HepG2 (cell line): ENCODE measurements around the gene HCN4. TPM values are rescaled to one million over a fixed set of nuclear protein-coding genes. Genes with fewer than 3 reads are reported as not detected.

Experiments used
- ATAC-seq: fragments of 200-7000 bp; cut with Tn5 transposase; 3 replicates; pipeline ENCODE4 v1.9.1; 2020; ENCODE audit warnings: mild to moderate bottlenecking, moderate library complexity
- BruUV-seq: library from RNA; stranded (reverse); fragments of 400-500 nt; replicated peaks from 2 replicates; lab custom pipeline; 2021; lab: Mats Ljungman, UMichigan
- CTCF ChIA-PET: fragments of 300-600 bp; formaldehyde crosslinking; extraction: SDS; loops from one replicate; lab custom pipeline; 2021; ENCODE audit warnings: low total read pairs, inconsistent platforms, low intra/inter-chr PET ratio; lab: Yijun Ruan, JAX
- POLR2A ChIA-PET: fragments of 350-600 bp; sonication (Branson Sonifier 250); formaldehyde crosslinking; loops from one replicate; lab custom pipeline; 2020; ENCODE audit warnings: antibody characterized with exemption, inconsistent platforms; lab: Yijun Ruan, JAX
- DNase-seq: peaks from one replicate; pipeline ENCODE4 v3.0.0-alpha.2; 2015; ENCODE audit warnings: low spot score
- FAIRE-seq: peaks from 3 replicates; lab custom pipeline; 2011; peaks lifted over from hg19 to GRCh38; lab: Jason Lieb, UNC
- H2AFZ ChIP-seq: one replicate; pipeline ENCODE4 v1.6.1; 2011; ENCODE audit warnings: low read length, inconsistent platforms
- H3K27ac ChIP-seq: fragments of 300-600 bp; 3 replicates; pipeline ENCODE4 v1.8.0; 2011; ENCODE audit warnings: mixed run types, mild to moderate bottlenecking, mixed read lengths, low read length, inconsistent platforms; ENCODE audit not compliant: insufficient read depth; ENCODE audit errors: extremely low read length
- H3K27me3 ChIP-seq, 2 experiments: fragments of 200-600 bp in 1 of 2; 2 replicates in 1 of 2; 3 replicates in 1 of 2; pipeline versions ENCODE4 v1.6.0 to v1.8.0; 2011; ENCODE audit warnings: low read length in 2 of 2, mild to moderate bottlenecking in 2 of 2, moderate library complexity in 2 of 2, inconsistent platforms in 1 of 2; ENCODE audit not compliant: insufficient read depth in 2 of 2, control insufficient read depth in 1 of 2
- H3K36me3 ChIP-seq, 2 experiments: fragments of 200-600 bp in 1 of 2; replicated peaks in 1 of 2; 2 replicates in 1 of 2; 3 replicates in 1 of 2; pipeline versions ENCODE4 v1.5.1 to v1.8.0; 2011; ENCODE audit warnings: low read length in 2 of 2, inconsistent platforms in 1 of 2; ENCODE audit not compliant: insufficient read depth in 2 of 2, control insufficient read depth in 1 of 2
- H3K4me1 ChIP-seq: 2 replicates; pipeline ENCODE4 v1.5.1; 2012; ENCODE audit warnings: low read length, inconsistent platforms; ENCODE audit not compliant: insufficient read depth
- H3K4me2 ChIP-seq: 2 replicates; pipeline ENCODE4 v1.6.0; 2011; ENCODE audit warnings: low read depth, low read length, inconsistent platforms
- H3K4me3 ChIP-seq, 3 experiments: fragments of 200-600 bp in 1 of 3; sonication (generic), shearing (Covaris generic) in 1 of 3; replicated peaks in 1 of 3; 2 replicates each; pipeline ENCODE4 v1.5.1; 2011 to 2016; ENCODE audit warnings: low read length in 3 of 3, inconsistent platforms in 2 of 3, low read depth in 2 of 3, mild to moderate bottlenecking in 2 of 3, control low read depth in 1 of 3, mixed read lengths in 1 of 3; ENCODE audit not compliant: insufficient read depth in 1 of 3
- H3K79me2 ChIP-seq: one replicate; pipeline ENCODE4 v1.6.1; 2011; ENCODE audit warnings: low read length, inconsistent platforms; ENCODE audit not compliant: insufficient read depth
- H3K9ac ChIP-seq: 2 replicates; pipeline ENCODE4 v1.6.0; 2011; ENCODE audit warnings: mild to moderate bottlenecking, low read depth, low read length, inconsistent platforms; ENCODE audit not compliant: insufficient read depth
- H3K9me3 ChIP-seq: 2 replicates; pipeline ENCODE4 v1.5.1; 2012; ENCODE audit warnings: mild to moderate bottlenecking, low read length
- H4K20me1 ChIP-seq: 2 replicates; pipeline ENCODE4 v1.6.0; 2011; ENCODE audit warnings: inconsistent platforms, mild to moderate bottlenecking, low read length, moderate library complexity; ENCODE audit not compliant: insufficient read depth
- CCDC6 ChIP-seq: sonication (generic); formaldehyde crosslinking; IDR thresholded peaks from 2 replicates; pipeline ENCODE4 v1.8.1; 2022; ENCODE audit warnings: mild to moderate bottlenecking, missing genetic modification reagents, moderate library complexity
- FOXA1 ChIP-seq, 2 experiments: fragments of 450-650 bp in 1 of 2; sonication (generic) in 1 of 2; formaldehyde crosslinking in 1 of 2; IDR thresholded peaks; 2 replicates each; pipeline versions ENCODE4 v1.4.0 to v1.6.1; 2016 to 2020; ENCODE audit warnings: missing genetic modification reagents in 1 of 2
- FOXC1 ChIP-seq: sonication (generic); formaldehyde crosslinking; IDR thresholded peaks from 2 replicates; pipeline ENCODE4 v1.8.0; 2022; ENCODE audit warnings: mild to moderate bottlenecking, missing genetic modification reagents, borderline replicate concordance
- HOXA5 ChIP-seq: sonication (generic); formaldehyde crosslinking; IDR thresholded peaks from 2 replicates; pipeline ENCODE4 v1.4.0; 2020; ENCODE audit warnings: missing genetic modification reagents
- KDM1A ChIP-seq: IDR thresholded peaks from 2 replicates; pipeline ENCODE4 v1.6.1; 2016; ENCODE audit warnings: missing compliant biosample characterization
- KDM6A ChIP-seq: IDR thresholded peaks from 2 replicates; pipeline ENCODE4 v1.6.1; 2016; ENCODE audit warnings: low read depth
- MTF2 ChIP-seq: sonication (generic); formaldehyde crosslinking; IDR thresholded peaks from 2 replicates; pipeline ENCODE4 v1.5.0; 2020; ENCODE audit warnings: missing genetic modification reagents, borderline replicate concordance
- NBN ChIP-seq: fragments of 450-650 bp; conservative IDR thresholded peaks from 2 replicates; pipeline ENCODE4 v1.6.1; 2017
- NFE2 ChIP-seq: sonication (generic); formaldehyde crosslinking; IDR thresholded peaks from 2 replicates; pipeline ENCODE4 v1.4.0; 2020; ENCODE audit warnings: missing genetic modification reagents
- NFE2L1 ChIP-seq: sonication (generic); formaldehyde crosslinking; IDR thresholded peaks from 2 replicates; pipeline ENCODE4 v1.4.0; 2020; ENCODE audit warnings: missing genetic modification reagents, mild to moderate bottlenecking, borderline replicate concordance
- PHF20 ChIP-seq: sonication (generic); formaldehyde crosslinking; IDR thresholded peaks from 2 replicates; pipeline ENCODE4 v1.5.0; 2020; ENCODE audit warnings: mild to moderate bottlenecking, missing genetic modification reagents
- POLR2AphosphoS5 ChIP-seq: IDR thresholded peaks from 2 replicates; pipeline ENCODE4 v1.6.1; 2012; ENCODE audit warnings: low read depth, low read length
- SP4 ChIP-seq: sonication (generic); formaldehyde crosslinking; IDR thresholded peaks from 2 replicates; pipeline ENCODE4 v1.8.1; 2023; ENCODE audit warnings: mild to moderate bottlenecking, missing genetic modification reagents
- TARDBP ChIP-seq: sonication (generic); formaldehyde crosslinking; IDR thresholded peaks from 2 replicates; pipeline ENCODE4 v1.8.0; 2022; ENCODE audit warnings: mild to moderate bottlenecking, missing genetic modification reagents
- ZBTB7B ChIP-seq: sonication (generic); formaldehyde crosslinking; IDR thresholded peaks from 2 replicates; pipeline ENCODE4 v1.4.0; 2020; ENCODE audit warnings: missing genetic modification reagents
- ZNF230 ChIP-seq: sonication (generic); formaldehyde crosslinking; IDR thresholded peaks from 2 replicates; pipeline ENCODE4 v1.4.0; 2020; ENCODE audit warnings: mild to moderate bottlenecking, missing genetic modification reagents
- ZNF335 ChIP-seq: sonication (generic); formaldehyde crosslinking; IDR thresholded peaks from 2 replicates; pipeline ENCODE4 v1.4.0; 2020; ENCODE audit warnings: missing genetic modification reagents
- ZNF562 ChIP-seq: sonication (generic); formaldehyde crosslinking; IDR thresholded peaks from 2 replicates; pipeline ENCODE4 v1.8.0; 2022; ENCODE audit warnings: missing genetic modification reagents, borderline replicate concordance
- WGBS: methylation state at CpG from one replicate; pipeline ENCODE4 v1.1.6; 2017; ENCODE audit warnings: low lambda C conversion rate; 5-methylcytosine and 5-hydroxymethylcytosine counted together
- in situ Hi-C: cut with HindIII; loops from 2 replicates; pipeline ENCODE4 v1.10.0; 2017; ENCODE audit warnings: low pct_unique_long_range_greater_than_20kb; ENCODE audit not compliant: extremely low pct_ligation_motif_present
- intact Hi-C: fragments of 100-400 bp; cut with micrococcal nuclease; formaldehyde crosslinking; loops from one replicate; pipeline ENCODE4 v1.10.0; 2022; ENCODE audit not compliant: unreplicated experiment
- polyA plus RNA-seq, 8 experiments: library from polyadenylated mRNA; depleted of rRNA in 3 of 8; stranded (reverse) in 7 of 8; unstranded in 1 of 8; fragments of >200 nt; fragmentation: Illumina TruSeq in 4 of 8; extraction: Trizol in 4 of 8; gene quantifications; 2 replicates each; pipeline versions ENCODE4 v1.2.1 to v1.2.3, GENCODE V29; 2011 to 2016; ENCODE audit warnings: low read depth in 4 of 8, missing spikeins in 1 of 8, mixed read lengths in 1 of 8; ENCODE audit not compliant: insufficient read depth in 1 of 8
- total RNA-seq, 5 experiments: library from RNA; depleted of rRNA; stranded (reverse); fragments of >200 nt; fragmentation: Illumina TruSeq; extraction: Trizol; gene quantifications; 2 replicates each; pipeline ENCODE4 v1.2.3, GENCODE V29; 2016; ENCODE audit warnings: low read depth in 1 of 5
- TF ChIP-seq, protein P1 (sequence below): sonication (generic); formaldehyde crosslinking; IDR thresholded peaks from 2 replicates; pipeline ENCODE4 v1.9.0; 2022; ENCODE audit warnings: missing genetic modification reagents, mild to moderate bottlenecking, borderline replicate concordance

Gene HCN4
- total and polyA plus RNA-seq, 2 of the 13 experiments (the other 11 are each of a cell fraction or from before 2014, with no cell fraction given) = not detected

GRCh38 chr15:73283366-73283962 lies 85.3 kb downstream of the HCN4 start:
- no peak overlapping the region for H3K27ac ChIP-seq
- WGBS = 80% methylated on average over 2 of the region's 2 CpGs
- no peaks in the 10 kb centered on the region for H3K9me3 ChIP-seq
- no peak for FAIRE-seq
- no peak overlapping the region for H2AFZ ChIP-seq
- H3K4me3 ChIP-seq = no peak overlapping the region
- BruUV-seq = no TSS peak
- DNase-seq = no peak
- H3K4me2 ChIP-seq = no peak overlapping the region
- no peaks in the 10 kb centered on the region for H3K27me3 ChIP-seq
- in situ Hi-C loops = no loop called here
- 0 out of 5 replicates have a peak, but pooled peaks cover 1 to 6% of the 10 kb centered on the region in 2 experiments for H3K36me3 ChIP-seq
- intact Hi-C loops = no loop called here
- H3K4me1 ChIP-seq = no peaks in the 10 kb centered on the region
- ChIA-PET POLR2A (no interaction called here), CTCF (interaction anchor here (0.7 kb wide), 1 partner anchor 353 kb away, joined by 4 read pairs; no protein-coding TSS in a partner anchor)
- H4K20me1 ChIP-seq = no peaks in the 10 kb centered on the region
- no peak for ATAC-seq
- TF ChIP-seq ZNF562 = no peak
- TF ChIP-seq, all 625 proteins: peak for 0
- Histone ChIP-seq H3K79me2 (no peaks in the 10 kb centered on the region), H3K9ac (no peak overlapping the region)

GRCh38 chr15:73282567-73283365 lies 86.0 kb downstream of the HCN4 start:
- H3K27me3 ChIP-seq = no peaks in the 10 kb centered on the region
- no peaks in the 10 kb centered on the region for H4K20me1 ChIP-seq
- intact Hi-C loops = no loop called here
- in situ Hi-C loops = no loop called here
- no TSS peak for BruUV-seq
- no peak overlapping the region for H3K9ac ChIP-seq
- no peak overlapping the region for H3K27ac ChIP-seq
- POLR2A ChIA-PET = no interaction called here
- no peaks in the 10 kb centered on the region for H3K4me1 ChIP-seq
- no peak for FAIRE-seq
- 97% methylated on average over 8 of the region's 8 CpGs for WGBS
- DNase-seq = no peak
- no peaks in the 10 kb centered on the region for H3K9me3 ChIP-seq
- H3K4me2 ChIP-seq = no peak overlapping the region
- 0 out of 5 replicates have a peak, but pooled peaks cover 1 to 6% of the 10 kb centered on the region in 2 experiments for H3K36me3 ChIP-seq
- no peak overlapping the region for H3K4me3 ChIP-seq
- H3K79me2 ChIP-seq = no peaks in the 10 kb centered on the region
- no peak overlapping the region for H2AFZ ChIP-seq
- ATAC-seq = no peak
- CTCF ChIA-PET = no interaction called here
- TF ChIP-seq POLR2AphosphoS5 (no peak), KDM1A (CRISPR knock-in tag) (no peak), ZBTB7B (CRISPR knock-in tag) (no peak), NBN (no peak), FOXC1 (CRISPR knock-in tag) (no peak), TARDBP (CRISPR knock-in tag) (no peak), CCDC6 (CRISPR knock-in tag) (no peak), FOXA1 (IDR thresholded peaks at IDR 0.05) (no peak), FOXA1 (CRISPR knock-in tag; IDR thresholded peaks at IDR 0.05) (no peak), KDM6A (no peak), SP4 (CRISPR knock-in tag) (no peak), MTF2 (CRISPR knock-in tag) (no peak), NFE2 (CRISPR knock-in tag) (no peak), PHF20 (CRISPR knock-in tag) (no peak), NFE2L1 (CRISPR knock-in tag) (no peak), HOXA5 (CRISPR knock-in tag) (no peak), ZNF335 (CRISPR knock-in tag) (no peak), ZNF230 (no peak)
- TF ChIP-seq, protein P1, sequence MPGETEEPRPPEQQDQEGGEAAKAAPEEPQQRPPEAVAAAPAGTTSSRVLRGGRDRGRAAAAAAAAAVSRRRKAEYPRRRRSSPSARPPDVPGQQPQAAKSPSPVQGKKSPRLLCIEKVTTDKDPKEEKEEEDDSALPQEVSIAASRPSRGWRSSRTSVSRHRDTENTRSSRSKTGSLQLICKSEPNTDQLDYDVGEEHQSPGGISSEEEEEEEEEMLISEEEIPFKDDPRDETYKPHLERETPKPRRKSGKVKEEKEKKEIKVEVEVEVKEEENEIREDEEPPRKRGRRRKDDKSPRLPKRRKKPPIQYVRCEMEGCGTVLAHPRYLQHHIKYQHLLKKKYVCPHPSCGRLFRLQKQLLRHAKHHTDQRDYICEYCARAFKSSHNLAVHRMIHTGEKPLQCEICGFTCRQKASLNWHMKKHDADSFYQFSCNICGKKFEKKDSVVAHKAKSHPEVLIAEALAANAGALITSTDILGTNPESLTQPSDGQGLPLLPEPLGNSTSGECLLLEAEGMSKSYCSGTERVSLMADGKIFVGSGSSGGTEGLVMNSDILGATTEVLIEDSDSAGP (CRISPR knock-in tag) = no peak
